Measurements from ENCODE around the gene SASH1. TPM values are rescaled to one million over a fixed set of nuclear protein-coding genes. Genes with fewer than 3 reads are reported as not detected.

The SASH1 gene
- total RNA-seq, 1 donor from 2014 or later, result 15.5 TPM

DNA sequence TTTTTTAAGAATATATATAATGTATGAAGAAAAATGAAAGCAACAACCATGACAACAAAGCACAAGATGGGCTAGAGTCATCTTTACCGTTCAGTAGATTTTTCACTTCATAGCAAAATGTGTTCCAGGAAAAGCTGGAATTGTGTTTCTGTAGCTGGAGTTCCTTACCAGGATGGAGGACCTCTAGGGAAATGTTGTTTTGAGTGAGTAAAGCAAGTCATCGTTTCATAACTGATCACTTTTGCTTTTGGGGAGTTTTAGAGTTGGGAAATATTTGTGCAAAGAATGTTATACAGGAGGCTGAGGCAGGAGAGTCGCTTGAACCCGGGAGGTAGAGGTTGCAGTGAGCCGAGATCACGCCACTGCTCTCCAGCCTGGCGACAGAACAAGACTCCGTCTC is 151.6 kb downstream of the SASH1 start:
- H3K9me3 ChIP-seq (ENCODE audit: insufficient read depth, low read depth, low read length), result no peaks in the 10 kb centered on the region
- no peaks in the 10 kb centered on the region for H4K20me1 ChIP-seq (ENCODE audit: insufficient read depth, low read length)
- peaks cover 16% of the 10 kb centered on the region for H3K4me1 ChIP-seq (ENCODE audit: insufficient read depth, low read length)
- Mint-ChIP-seq H3K9me3 (ENCODE audit: unreplicated experiment) (no peaks in the 10 kb centered on the region), H3K36me3 (ENCODE audit: low read depth, unreplicated experiment) (peaks cover 3% of the 10 kb centered on the region), H3K27ac (ENCODE audit: unreplicated experiment) (no peak overlapping the region), H3K4me3 (ENCODE audit: unreplicated experiment) (no peak overlapping the region), H3K27me3 (ENCODE audit: low read depth, unreplicated experiment) (no peaks in the 10 kb centered on the region), H3K4me1 (ENCODE audit: low read depth, unreplicated experiment) (peaks cover 11% of the 10 kb centered on the region)
- H3K9ac ChIP-seq (ENCODE audit: low read length), result no peak overlapping the region
- no peak overlapping the region for H3K4me3 ChIP-seq (ENCODE audit: insufficient read depth, low read depth, low read length)
- no peaks in the 10 kb centered on the region for H3K27me3 ChIP-seq (ENCODE audit: insufficient read depth, low read length)
- no peak overlapping the region for H3K4me2 ChIP-seq (ENCODE audit: low read length)
- H3K27ac ChIP-seq (ENCODE audit: low read depth, low read length), result no peak overlapping the region
- TF ChIP-seq, protein P1, sequence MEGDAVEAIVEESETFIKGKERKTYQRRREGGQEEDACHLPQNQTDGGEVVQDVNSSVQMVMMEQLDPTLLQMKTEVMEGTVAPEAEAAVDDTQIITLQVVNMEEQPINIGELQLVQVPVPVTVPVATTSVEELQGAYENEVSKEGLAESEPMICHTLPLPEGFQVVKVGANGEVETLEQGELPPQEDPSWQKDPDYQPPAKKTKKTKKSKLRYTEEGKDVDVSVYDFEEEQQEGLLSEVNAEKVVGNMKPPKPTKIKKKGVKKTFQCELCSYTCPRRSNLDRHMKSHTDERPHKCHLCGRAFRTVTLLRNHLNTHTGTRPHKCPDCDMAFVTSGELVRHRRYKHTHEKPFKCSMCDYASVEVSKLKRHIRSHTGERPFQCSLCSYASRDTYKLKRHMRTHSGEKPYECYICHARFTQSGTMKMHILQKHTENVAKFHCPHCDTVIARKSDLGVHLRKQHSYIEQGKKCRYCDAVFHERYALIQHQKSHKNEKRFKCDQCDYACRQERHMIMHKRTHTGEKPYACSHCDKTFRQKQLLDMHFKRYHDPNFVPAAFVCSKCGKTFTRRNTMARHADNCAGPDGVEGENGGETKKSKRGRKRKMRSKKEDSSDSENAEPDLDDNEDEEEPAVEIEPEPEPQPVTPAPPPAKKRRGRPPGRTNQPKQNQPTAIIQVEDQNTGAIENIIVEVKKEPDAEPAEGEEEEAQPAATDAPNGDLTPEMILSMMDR (IDR thresholded peaks at IDR 0.05; ENCODE audit: insufficient read depth, low read depth, low read length), result no peak
- no peak for TF ChIP-seq EZH2 (IDR thresholded peaks at IDR 0.05; ENCODE audit: insufficient read depth, low read length)
- no peak overlapping the region for H2AFZ ChIP-seq (ENCODE audit: low read depth, low read length)
- no peak for FAIRE-seq
- no peak for DNase-seq (ENCODE audit: low read depth)
- H3K36me3 ChIP-seq (ENCODE audit: insufficient read depth, low read length), result no peaks in the 10 kb centered on the region
- no peaks in the 10 kb centered on the region for H3K79me2 ChIP-seq (ENCODE audit: insufficient read depth, low read length)

DNA sequence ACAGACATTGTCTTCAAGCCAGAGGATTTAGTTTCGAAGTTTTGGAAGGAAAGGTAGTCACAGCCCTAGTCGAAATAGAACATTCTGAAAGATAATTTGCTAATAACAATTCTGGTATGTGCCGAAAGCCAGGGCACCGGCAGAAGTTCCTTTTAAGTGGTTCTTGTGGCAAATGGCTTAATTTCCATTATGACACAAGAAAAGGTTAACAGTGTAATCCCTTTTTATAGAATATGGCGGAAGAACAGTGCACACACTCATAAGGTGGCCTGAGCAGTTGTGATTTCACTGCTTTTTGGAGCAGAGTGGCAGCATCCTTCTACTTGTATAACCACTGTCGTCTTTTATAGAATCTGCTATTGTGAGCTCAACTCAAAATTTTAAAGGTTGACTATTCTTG is 152.4 kb downstream of the SASH1 start:
- peaks cover 11% of the 10 kb centered on the region for H3K4me1 Mint-ChIP-seq (ENCODE audit: low read depth, unreplicated experiment)
- no peak overlapping the region for H3K27ac Mint-ChIP-seq (ENCODE audit: unreplicated experiment)
- Histone ChIP-seq H3K79me2 (ENCODE audit: insufficient read depth, low read length) (no peaks in the 10 kb centered on the region), H2AFZ (ENCODE audit: low read depth, low read length) (no peak overlapping the region), H3K27ac (ENCODE audit: low read depth, low read length) (no peak overlapping the region), H3K9ac (ENCODE audit: low read length) (no peak overlapping the region), H4K20me1 (ENCODE audit: insufficient read depth, low read length) (no peaks in the 10 kb centered on the region), H3K9me3 (ENCODE audit: insufficient read depth, low read depth, low read length) (no peaks in the 10 kb centered on the region), H3K27me3 (ENCODE audit: insufficient read depth, low read length) (no peaks in the 10 kb centered on the region), H3K36me3 (ENCODE audit: insufficient read depth, low read length) (no peaks in the 10 kb centered on the region), H3K4me3 (ENCODE audit: insufficient read depth, low read depth, low read length) (no peak overlapping the region), H3K4me2 (ENCODE audit: low read length) (no peak overlapping the region), H3K4me1 (ENCODE audit: insufficient read depth, low read length) (peaks cover 16% of the 10 kb centered on the region)
- FAIRE-seq, result peak; percentile 82
- no peak for TF ChIP-seq EZH2 (IDR thresholded peaks at IDR 0.05; ENCODE audit: insufficient read depth, low read length)
- TF ChIP-seq, protein P1 (IDR thresholded peaks at IDR 0.05; ENCODE audit: insufficient read depth, low read depth, low read length), result no peak
- no peak overlapping the region for H3K4me3 Mint-ChIP-seq (ENCODE audit: unreplicated experiment)
- H3K9me3 Mint-ChIP-seq (ENCODE audit: unreplicated experiment), result no peaks in the 10 kb centered on the region
- no peaks in the 10 kb centered on the region for H3K27me3 Mint-ChIP-seq (ENCODE audit: low read depth, unreplicated experiment)
- H3K36me3 Mint-ChIP-seq (ENCODE audit: low read depth, unreplicated experiment), result peaks cover 3% of the 10 kb centered on the region
- DNase-seq (ENCODE audit: low read depth), result peak; percentile 40

DNA sequence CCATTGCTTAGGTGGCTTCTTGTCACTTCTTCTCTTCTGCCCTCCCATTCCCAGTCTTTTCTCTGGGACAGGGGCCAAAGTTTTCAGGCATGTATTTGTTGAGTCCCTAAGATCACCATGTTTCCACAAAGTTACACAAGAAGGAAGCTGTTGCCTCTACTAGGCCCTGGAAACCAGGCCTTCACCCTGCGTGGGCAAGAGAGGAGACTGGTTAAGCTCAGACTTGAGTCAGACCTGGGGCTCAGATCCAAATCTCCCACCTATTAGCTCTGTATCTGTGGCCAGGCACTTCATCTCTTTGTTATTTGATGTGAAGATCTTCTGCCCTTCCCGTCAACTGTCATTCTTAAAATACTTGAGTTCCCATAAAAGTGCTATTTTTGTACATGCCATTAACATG is 154.6 kb downstream of the SASH1 start:
- FAIRE-seq, result peak; percentile 49
- H4K20me1 ChIP-seq (ENCODE audit: insufficient read depth, low read length), result no peaks in the 10 kb centered on the region
- H3K4me2 ChIP-seq (ENCODE audit: low read length), result peak overlapping the region; percentile 4
- H3K27me3 ChIP-seq (ENCODE audit: insufficient read depth, low read length), result no peaks in the 10 kb centered on the region
- no peaks in the 10 kb centered on the region for H3K79me2 ChIP-seq (ENCODE audit: insufficient read depth, low read length)
- H3K36me3 ChIP-seq (ENCODE audit: insufficient read depth, low read length), result no peaks in the 10 kb centered on the region
- Mint-ChIP-seq H3K27ac (ENCODE audit: unreplicated experiment) (peak overlapping the region; percentile 83), H3K4me1 (ENCODE audit: low read depth, unreplicated experiment) (peaks cover 16% of the 10 kb centered on the region), H3K36me3 (ENCODE audit: low read depth, unreplicated experiment) (peaks cover 3% of the 10 kb centered on the region), H3K27me3 (ENCODE audit: low read depth, unreplicated experiment) (no peaks in the 10 kb centered on the region), H3K9me3 (ENCODE audit: unreplicated experiment) (no peaks in the 10 kb centered on the region), H3K4me3 (ENCODE audit: unreplicated experiment) (no peak overlapping the region)
- peaks cover 20% of the 10 kb centered on the region for H3K4me1 ChIP-seq (ENCODE audit: insufficient read depth, low read length)
- no peak overlapping the region for H3K4me3 ChIP-seq (ENCODE audit: insufficient read depth, low read depth, low read length)
- H3K9me3 ChIP-seq (ENCODE audit: insufficient read depth, low read depth, low read length), result no peaks in the 10 kb centered on the region
- H3K27ac ChIP-seq (ENCODE audit: low read depth, low read length), result peak overlapping the region; percentile 54
- TF ChIP-seq EZH2 (IDR thresholded peaks at IDR 0.05; ENCODE audit: insufficient read depth, low read length), result no peak
- TF ChIP-seq, protein P1 (IDR thresholded peaks at IDR 0.05; ENCODE audit: insufficient read depth, low read depth, low read length), result no peak
- H3K9ac ChIP-seq (ENCODE audit: low read length), result no peak overlapping the region
- peak; percentile 86 for DNase-seq (ENCODE audit: low read depth)
- no peak overlapping the region for H2AFZ ChIP-seq (ENCODE audit: low read depth, low read length)

Data from astrocyte (in vitro differentiated cells and primary cell).